Hepatocyte (in vitro differentiated cells): Measurements from ENCODE around the gene POLR1E.
"Not testable (repeated sequence)": the region's sequence is repeated elsewhere in the genome, so short reads cannot be mapped to it uniquely, and the experiment has no call there.

Experiments used
- CTCF ChIP-seq: fragments of 200-600 bp; sonication (generic); IDR thresholded peaks from 2 replicates; pipeline ENCODE4 v1.5.1; 2016; ENCODE audit warnings: antibody characterized with exemption, mild to moderate bottlenecking; ENCODE audit not compliant: poor library complexity
- EZH2 ChIP-seq: fragments of 200-600 bp; sonication (generic); IDR thresholded peaks from 2 replicates; pipeline ENCODE4 v1.6.1; 2016; ENCODE audit warnings: antibody characterized with exemption, mild to moderate bottlenecking, borderline replicate concordance
- EZH2phosphoT487 ChIP-seq: fragments of 200-600 bp; sonication (generic); IDR thresholded peaks from one replicate; pipeline ENCODE4 v1.6.1; 2018; ENCODE audit warnings: antibody characterized with exemption, mild to moderate bottlenecking, low read depth, moderate library complexity; ENCODE audit not compliant: unreplicated experiment, severe bottlenecking

- not testable (repeated sequence) for TF ChIP-seq CTCF, EZH2phosphoT487, EZH2
These were observed 11.8 kb upstream of the POLR1E start for GRCh38 chr9:37473982-37474381.
